GM19025 (cell line): ENCODE results near the gene CYP4F2.

ENCODE experiments used
- ATAC-seq: cut with Tn5 transposase; IDR thresholded peaks from one replicate; pipeline ENCODE4 v1.9.1; 2021; ENCODE audit warnings: mild to moderate bottlenecking, low read depth, moderate library complexity; ENCODE audit not compliant: unreplicated experiment

Gene CYP4F2

GRCh38 chr19:15828121-15828610 is 69.7 kb downstream of the CYP4F2 start:
- ATAC-seq = no peak
